DND-41 (cell line): ENCODE measurements around the gene SLC24A3.

Experiments used
- CTCF ChIP-seq: IDR thresholded peaks from 2 replicates; pipeline ENCODE4 v1.5.1; 2012; ENCODE audit warnings: borderline replicate concordance, low read length, moderate library complexity, mild to moderate bottlenecking; ENCODE audit not compliant: poor library complexity, severe bottlenecking; ENCODE audit errors: extremely low read depth
- EZH2 ChIP-seq: IDR thresholded peaks from 3 replicates; pipeline ENCODE4 v1.6.1; 2012; ENCODE audit warnings: borderline replicate concordance, low read depth, mild to moderate bottlenecking, moderate library complexity, low read length, inconsistent platforms; ENCODE audit not compliant: severe bottlenecking

- no peak for TF ChIP-seq CTCF
- TF ChIP-seq EZH2: no peak
Measured at GRCh38 chr20:19693508-19693907, 481.1 kb downstream of the SLC24A3 start.
